HEK293T (cell line): ENCODE measurements around the gene B4GALT5.
"Not testable (repeated sequence)": the region's sequence is repeated elsewhere in the genome, so short reads cannot be mapped to it uniquely, and the experiment has no call there.

Source experiments
- CTCF ChIA-PET: fragments of 350-600 bp; formaldehyde crosslinking; extraction: SDS; loops from one replicate; lab custom pipeline; 2021; ENCODE audit warnings: antibody characterized with exemption, inconsistent platforms; lab: Yijun Ruan, JAX
- POLR2A ChIA-PET: fragments of 350-600 bp; formaldehyde crosslinking; extraction: SDS; loops from one replicate; lab custom pipeline; 2020; ENCODE audit warnings: antibody characterized with exemption, inconsistent platforms; lab: Yijun Ruan, JAX
- DNase-seq: peaks from one replicate; pipeline ENCODE4 v3.0.0; 2012; ENCODE audit warnings: mixed read lengths; ENCODE audit errors: extremely low spot score
- ARNT ChIP-seq: fragments of 450-650 bp; IDR thresholded peaks from 2 replicates; pipeline ENCODE4 v1.6.1; 2017; ENCODE audit warnings: mild to moderate bottlenecking
- BHLHE40 ChIP-seq: fragments of 450-650 bp; IDR thresholded peaks from 2 replicates; pipeline ENCODE4 v1.6.1; 2016; ENCODE audit warnings: mild to moderate bottlenecking, moderate library complexity, borderline replicate concordance
- CTBP1 ChIP-seq: fragments of 450-650 bp; IDR thresholded peaks from 2 replicates; pipeline ENCODE4 v1.6.1; 2016; ENCODE audit warnings: borderline replicate concordance
- ELF4 ChIP-seq: fragments of 450-650 bp; IDR thresholded peaks from 2 replicates; pipeline ENCODE4 v1.6.1; 2017; ENCODE audit warnings: antibody characterized with exemption
- FOXA1 ChIP-seq: fragments of 450-650 bp; IDR thresholded peaks from 2 replicates; pipeline ENCODE4 v1.6.1; 2016; ENCODE audit warnings: mild to moderate bottlenecking
- FOXK2 ChIP-seq: fragments of 450-650 bp; IDR thresholded peaks from 2 replicates; pipeline ENCODE4 v1.6.1; 2016; ENCODE audit warnings: mild to moderate bottlenecking
- FOXM1 ChIP-seq: fragments of 450-650 bp; IDR thresholded peaks from 2 replicates; pipeline ENCODE4 v1.6.1; 2017; ENCODE audit warnings: mild to moderate bottlenecking, borderline replicate concordance
- HDGF ChIP-seq: fragments of 450-650 bp; IDR thresholded peaks from 2 replicates; pipeline ENCODE4 v1.6.1; 2017; ENCODE audit warnings: antibody characterized with exemption, borderline replicate concordance
- L3MBTL2 ChIP-seq: fragments of 450-650 bp; conservative IDR thresholded peaks from 2 replicates; pipeline ENCODE4 v1.6.1; 2016; ENCODE audit warnings: mild to moderate bottlenecking
- LEF1 ChIP-seq: fragments of 450-650 bp; IDR thresholded peaks from 2 replicates; pipeline ENCODE4 v1.6.1; 2017; ENCODE audit warnings: mild to moderate bottlenecking, borderline replicate concordance
- NFRKB ChIP-seq: fragments of 450-650 bp; IDR thresholded peaks from 2 replicates; pipeline ENCODE4 v1.6.1; 2016; ENCODE audit warnings: mild to moderate bottlenecking, moderate library complexity
- PKNOX1 ChIP-seq: fragments of 450-650 bp; IDR thresholded peaks from 2 replicates; pipeline ENCODE4 v1.6.1; 2016
- SP1 ChIP-seq: fragments of 450-650 bp; IDR thresholded peaks from 2 replicates; pipeline ENCODE4 v1.6.1; 2017
- SUZ12 ChIP-seq: fragments of 450-650 bp; IDR thresholded peaks from 2 replicates; pipeline ENCODE4 v1.6.1; 2016; ENCODE audit warnings: mild to moderate bottlenecking
- TARDBP ChIP-seq: fragments of 450-650 bp; IDR thresholded peaks from 2 replicates; pipeline ENCODE4 v1.6.1; 2016
- ZNF384 ChIP-seq: fragments of 450-650 bp; IDR thresholded peaks from 2 replicates; pipeline ENCODE4 v1.6.1; 2016

Gene B4GALT5

GRCh38 chr20:49619113-49620048 is 94.3 kb downstream of the B4GALT5 start:
- no peak for TF ChIP-seq BHLHE40
- TF ChIP-seq TARDBP = no peak
- no peak for TF ChIP-seq FOXM1
- no peak for TF ChIP-seq NFRKB
- no peak for TF ChIP-seq ZNF384
- TF ChIP-seq LEF1 = no peak
- TF ChIP-seq CTBP1 = no peak
- no peak for TF ChIP-seq ELF4
- no peak for TF ChIP-seq HDGF
- TF ChIP-seq SUZ12 = no peak
- TF ChIP-seq FOXK2 = no peak
- TF ChIP-seq L3MBTL2 = no peak
- no peak for TF ChIP-seq FOXA1
- no peak for TF ChIP-seq SP1
- POLR2A ChIA-PET = no interaction called here
- CTCF ChIA-PET = no interaction called here
- no peak for DNase-seq

- DNase-seq = no peak
- POLR2A ChIA-PET = no interaction called here
- CTCF ChIA-PET = no interaction called here
- TF ChIP-seq SUZ12 (no peak), PKNOX1 (0 out of 2 replicates have a peak, but pooled peaks have one; percentile 16), FOXK2 (no peak)
Measured at GRCh38 chr20:49618289-49618688, 95.4 kb downstream of the B4GALT5 start.

- CTCF ChIA-PET, DNase-seq, POLR2A ChIA-PET: not testable (repeated sequence)
Measured at GRCh38 chr20:49617394-49617793, 96.3 kb downstream of the B4GALT5 start.

- CTCF ChIA-PET = interaction anchor here (0.7 kb wide), 1 partner anchor 28 kb away, joined by 4 read pairs; no protein-coding TSS in a partner anchor
- TF ChIP-seq ELF4 (no peak), LEF1 (no peak), ARNT (no peak), SUZ12 (no peak), CTBP1 (no peak), NFRKB (no peak), FOXM1 (no peak), L3MBTL2 (no peak), BHLHE40 (no peak), ZNF384 (no peak), FOXK2 (no peak), PKNOX1 (no peak), TARDBP (no peak), SP1 (no peak), HDGF (no peak), FOXA1 (no peak)
- DNase-seq = no peak
- POLR2A ChIA-PET = no interaction called here
Measured at GRCh38 chr20:49616154-49617007, 97.3 kb downstream of the B4GALT5 start.

- DNase-seq = no peak
- ChIA-PET CTCF (interaction anchor here (0.6 to 0.7 kb wide), 3 partner anchors 14 to 169 kb away, joined by 3 to 4 read pairs (median 3); no protein-coding TSS in a partner anchor), POLR2A (no interaction called here)
- TF ChIP-seq SUZ12 = no peak
Measured at GRCh38 chr20:49615401-49616153, 98.1 kb downstream of the B4GALT5 start.

GRCh38 chr20:49615051-49615400 is 98.7 kb downstream of the B4GALT5 start:
- DNase-seq, POLR2A ChIA-PET: not testable (repeated sequence)
- CTCF ChIA-PET = interaction anchor here (0.6 kb wide), 2 partner anchors 15 to 170 kb away, joined by 3 read pairs; no protein-coding TSS in a partner anchor
